Erythroblast (primary cell): ENCODE data around the gene RBFOX2.

Experiments
- GATA1 ChIP-seq: IDR thresholded peaks from 2 replicates; pipeline ENCODE4 v1.6.1; 2011; ENCODE audit warnings: low read depth, mild to moderate bottlenecking, control low read depth, low read length, moderate library complexity
- POLR2A ChIP-seq: IDR thresholded peaks from 2 replicates; pipeline ENCODE4 v1.6.1; 2011; ENCODE audit warnings: mild to moderate bottlenecking, low read length

DNA sequence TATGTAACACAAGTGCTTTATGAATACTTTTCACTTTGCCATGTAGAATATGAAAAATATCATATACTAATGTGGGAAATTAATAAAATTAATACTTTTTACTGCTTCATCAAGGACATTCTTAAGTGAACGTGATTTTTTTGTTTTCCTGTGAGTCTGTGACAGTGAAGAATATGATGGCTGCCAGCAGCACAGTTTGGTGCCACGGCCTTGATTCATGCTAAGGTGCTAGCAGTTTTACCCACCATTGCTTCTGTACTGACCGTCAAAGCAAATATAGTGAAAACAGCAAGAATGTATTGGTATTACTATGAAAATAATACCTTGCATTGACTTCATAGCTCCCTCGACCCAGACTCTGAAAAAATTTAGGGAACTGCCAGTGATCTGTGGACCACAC is 231.2 kb downstream of the RBFOX2 start:
- TF ChIP-seq POLR2A: no peak
- no peak for TF ChIP-seq GATA1
